HL-60 (cell line): ENCODE results near the gene RAC3.

Source experiments
- GABPA ChIP-seq: IDR thresholded peaks from 2 replicates; pipeline ENCODE4 v1.6.1; 2012; ENCODE audit warnings: low read depth
- TF ChIP-seq, protein P1 (sequence below): IDR thresholded peaks from one replicate; pipeline ENCODE4 v1.5.1; 2011; ENCODE audit warnings: low read length, control low read depth, inconsistent platforms; ENCODE audit not compliant: insufficient read depth
- TF ChIP-seq, protein P2 (sequence below): IDR thresholded peaks from 2 replicates; pipeline ENCODE4 v1.6.1; 2012; ENCODE audit warnings: low read depth; ENCODE audit not compliant: insufficient replicate concordance

DNA sequence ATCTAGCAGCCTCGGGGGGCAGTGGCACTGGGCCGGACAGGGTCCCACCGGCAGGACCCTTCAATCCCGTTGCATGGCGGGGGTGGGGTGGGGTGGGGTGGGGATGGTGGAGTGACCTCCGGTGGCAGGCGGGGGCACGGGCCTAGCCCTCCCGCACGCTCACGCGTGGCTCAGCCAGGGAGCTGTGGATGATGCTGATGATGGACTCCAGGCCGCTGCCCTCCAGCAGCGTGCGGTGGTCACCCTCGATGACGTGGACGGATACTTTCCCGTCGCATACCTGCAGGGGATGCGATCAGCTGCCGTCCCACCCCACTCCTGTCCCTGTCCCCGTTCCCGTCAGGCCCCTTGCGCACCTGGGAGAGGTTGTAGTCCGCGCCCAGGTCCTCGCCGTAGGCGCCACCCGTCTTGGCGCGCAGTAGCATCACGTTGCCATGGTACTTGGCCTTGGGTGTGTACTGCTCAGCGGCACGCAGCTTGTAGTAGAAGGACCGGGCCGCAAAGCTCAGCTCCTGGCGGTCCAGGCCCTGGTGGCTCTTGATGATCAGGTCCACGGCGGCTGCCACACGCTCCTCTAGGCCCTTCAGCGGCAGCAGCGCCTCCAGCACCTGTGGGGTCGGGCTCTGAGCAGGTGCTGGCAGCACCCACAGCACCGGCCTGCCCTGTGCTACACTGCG lies 47.7 kb downstream of the RAC3 start:
- TF ChIP-seq, protein P1, sequence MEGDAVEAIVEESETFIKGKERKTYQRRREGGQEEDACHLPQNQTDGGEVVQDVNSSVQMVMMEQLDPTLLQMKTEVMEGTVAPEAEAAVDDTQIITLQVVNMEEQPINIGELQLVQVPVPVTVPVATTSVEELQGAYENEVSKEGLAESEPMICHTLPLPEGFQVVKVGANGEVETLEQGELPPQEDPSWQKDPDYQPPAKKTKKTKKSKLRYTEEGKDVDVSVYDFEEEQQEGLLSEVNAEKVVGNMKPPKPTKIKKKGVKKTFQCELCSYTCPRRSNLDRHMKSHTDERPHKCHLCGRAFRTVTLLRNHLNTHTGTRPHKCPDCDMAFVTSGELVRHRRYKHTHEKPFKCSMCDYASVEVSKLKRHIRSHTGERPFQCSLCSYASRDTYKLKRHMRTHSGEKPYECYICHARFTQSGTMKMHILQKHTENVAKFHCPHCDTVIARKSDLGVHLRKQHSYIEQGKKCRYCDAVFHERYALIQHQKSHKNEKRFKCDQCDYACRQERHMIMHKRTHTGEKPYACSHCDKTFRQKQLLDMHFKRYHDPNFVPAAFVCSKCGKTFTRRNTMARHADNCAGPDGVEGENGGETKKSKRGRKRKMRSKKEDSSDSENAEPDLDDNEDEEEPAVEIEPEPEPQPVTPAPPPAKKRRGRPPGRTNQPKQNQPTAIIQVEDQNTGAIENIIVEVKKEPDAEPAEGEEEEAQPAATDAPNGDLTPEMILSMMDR, result no peak
- TF ChIP-seq, protein P2, sequence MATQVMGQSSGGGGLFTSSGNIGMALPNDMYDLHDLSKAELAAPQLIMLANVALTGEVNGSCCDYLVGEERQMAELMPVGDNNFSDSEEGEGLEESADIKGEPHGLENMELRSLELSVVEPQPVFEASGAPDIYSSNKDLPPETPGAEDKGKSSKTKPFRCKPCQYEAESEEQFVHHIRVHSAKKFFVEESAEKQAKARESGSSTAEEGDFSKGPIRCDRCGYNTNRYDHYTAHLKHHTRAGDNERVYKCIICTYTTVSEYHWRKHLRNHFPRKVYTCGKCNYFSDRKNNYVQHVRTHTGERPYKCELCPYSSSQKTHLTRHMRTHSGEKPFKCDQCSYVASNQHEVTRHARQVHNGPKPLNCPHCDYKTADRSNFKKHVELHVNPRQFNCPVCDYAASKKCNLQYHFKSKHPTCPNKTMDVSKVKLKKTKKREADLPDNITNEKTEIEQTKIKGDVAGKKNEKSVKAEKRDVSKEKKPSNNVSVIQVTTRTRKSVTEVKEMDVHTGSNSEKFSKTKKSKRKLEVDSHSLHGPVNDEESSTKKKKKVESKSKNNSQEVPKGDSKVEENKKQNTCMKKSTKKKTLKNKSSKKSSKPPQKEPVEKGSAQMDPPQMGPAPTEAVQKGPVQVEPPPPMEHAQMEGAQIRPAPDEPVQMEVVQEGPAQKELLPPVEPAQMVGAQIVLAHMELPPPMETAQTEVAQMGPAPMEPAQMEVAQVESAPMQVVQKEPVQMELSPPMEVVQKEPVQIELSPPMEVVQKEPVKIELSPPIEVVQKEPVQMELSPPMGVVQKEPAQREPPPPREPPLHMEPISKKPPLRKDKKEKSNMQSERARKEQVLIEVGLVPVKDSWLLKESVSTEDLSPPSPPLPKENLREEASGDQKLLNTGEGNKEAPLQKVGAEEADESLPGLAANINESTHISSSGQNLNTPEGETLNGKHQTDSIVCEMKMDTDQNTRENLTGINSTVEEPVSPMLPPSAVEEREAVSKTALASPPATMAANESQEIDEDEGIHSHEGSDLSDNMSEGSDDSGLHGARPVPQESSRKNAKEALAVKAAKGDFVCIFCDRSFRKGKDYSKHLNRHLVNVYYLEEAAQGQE, result no peak
- TF ChIP-seq GABPA, result no peak
